ENCODE measurements around the gene LEMD2.
A peak's percentile ranks its signal among the peaks of the same experiment; 100 is the strongest.

Gene LEMD2

GRCh38 chr6:33813990-33814985 lies 25.4 kb upstream of the LEMD2 start:
- in situ Hi-C loops (cut with HindIII; ENCODE audit: low pct_unique_long_range_greater_than_20kb, low sequenced_read_pairs), result no loop called here
- DNase-seq (ENCODE audit: low read depth in 1 of 2, low spot score in 1 of 2), result no peak
- no peak for TF ChIP-seq JUND (IDR thresholded peaks at IDR 0.05; ENCODE audit: low read depth)

GRCh38 chr6:33813246-33813904 lies 24.4 kb upstream of the LEMD2 start:
- no peak for TF ChIP-seq JUND (IDR thresholded peaks at IDR 0.05; ENCODE audit: low read depth)
- in situ Hi-C loops (cut with HindIII; ENCODE audit: low pct_unique_long_range_greater_than_20kb, low sequenced_read_pairs), result no loop called here
- DNase-seq (ENCODE audit: low read depth in 1 of 2, low spot score in 1 of 2), result no peak

- no peak for TF ChIP-seq JUND (IDR thresholded peaks at IDR 0.05; ENCODE audit: low read depth)
- peak; percentile 69 to 87 for DNase-seq (ENCODE audit: low read depth in 1 of 2, low spot score in 1 of 2)
- in situ Hi-C loops (cut with HindIII; ENCODE audit: low pct_unique_long_range_greater_than_20kb, low sequenced_read_pairs), result no loop called here
Measured at GRCh38 chr6:33812669-33813068, 23.7 kb upstream of the LEMD2 start.

GRCh38 chr6:33809594-33809993 lies 20.7 kb upstream of the LEMD2 start:
- in situ Hi-C loops (cut with HindIII; ENCODE audit: low pct_unique_long_range_greater_than_20kb, low sequenced_read_pairs), result no loop called here
- no peak for TF ChIP-seq JUND (IDR thresholded peaks at IDR 0.05; ENCODE audit: low read depth)
- no peak for DNase-seq (ENCODE audit: low read depth in 1 of 2, low spot score in 1 of 2)

- in situ Hi-C loops (cut with HindIII; ENCODE audit: low pct_unique_long_range_greater_than_20kb, low sequenced_read_pairs), result no loop called here
- no peak for DNase-seq (ENCODE audit: low read depth in 1 of 2, low spot score in 1 of 2)
- no peak for TF ChIP-seq JUND (IDR thresholded peaks at IDR 0.05; ENCODE audit: low read depth)
Measured at GRCh38 chr6:33808641-33809180, 19.8 kb upstream of the LEMD2 start.

- no peak for TF ChIP-seq JUND (IDR thresholded peaks at IDR 0.05; ENCODE audit: low read depth)
- DNase-seq (ENCODE audit: low read depth in 1 of 2, low spot score in 1 of 2), result no peak
- in situ Hi-C loops (cut with HindIII; ENCODE audit: low pct_unique_long_range_greater_than_20kb, low sequenced_read_pairs), result no loop called here
Measured at GRCh38 chr6:33807606-33808005, 18.7 kb upstream of the LEMD2 start.

- no peak for TF ChIP-seq JUND (IDR thresholded peaks at IDR 0.05; ENCODE audit: low read depth)
- in situ Hi-C loops (cut with HindIII; ENCODE audit: low pct_unique_long_range_greater_than_20kb, low sequenced_read_pairs), result no loop called here
- DNase-seq (ENCODE audit: low read depth in 1 of 2, low spot score in 1 of 2), result no peak
Measured at GRCh38 chr6:33806841-33807240, 17.9 kb upstream of the LEMD2 start.

GRCh38 chr6:33803571-33804053 lies 14.7 kb upstream of the LEMD2 start, which contains the start of gene MLN:
Gene MLN, minus strand, starts transcription at chr6:33804003. Its CDS starts 2,840 bp downstream, at chr6:33801163.
- in situ Hi-C loops (cut with HindIII; ENCODE audit: low pct_unique_long_range_greater_than_20kb, low sequenced_read_pairs), result no loop called here
- no peak for TF ChIP-seq JUND (IDR thresholded peaks at IDR 0.05; ENCODE audit: low read depth)
- DNase-seq (ENCODE audit: low read depth in 1 of 2, low spot score in 1 of 2), result no peak

GRCh38 chr6:33802186-33802958 lies 13.4 kb upstream of the LEMD2 start:
- no peak for DNase-seq (ENCODE audit: low read depth in 1 of 2, low spot score in 1 of 2)
- no peak for TF ChIP-seq JUND (IDR thresholded peaks at IDR 0.05; ENCODE audit: low read depth)
- in situ Hi-C loops (cut with HindIII; ENCODE audit: low pct_unique_long_range_greater_than_20kb, low sequenced_read_pairs), result no loop called here

- in situ Hi-C loops (cut with HindIII; ENCODE audit: low pct_unique_long_range_greater_than_20kb, low sequenced_read_pairs), result no loop called here
- TF ChIP-seq JUND (IDR thresholded peaks at IDR 0.05; ENCODE audit: low read depth), result no peak
- DNase-seq (ENCODE audit: low read depth in 1 of 2, low spot score in 1 of 2), result no peak
Measured at GRCh38 chr6:33801611-33802010, 12.7 kb upstream of the LEMD2 start.

- DNase-seq (ENCODE audit: low read depth in 1 of 2, low spot score in 1 of 2), result no peak
- no peak for TF ChIP-seq JUND (IDR thresholded peaks at IDR 0.05; ENCODE audit: low read depth)
- in situ Hi-C loops (cut with HindIII; ENCODE audit: low pct_unique_long_range_greater_than_20kb, low sequenced_read_pairs), result no loop called here
Measured at GRCh38 chr6:33800248-33800969, 11.5 kb upstream of the LEMD2 start.

Data from T47D (cell line).